Liver (tissue), 9 donors: ENCODE data around the gene ITGA11. TPM values are rescaled to one million over a fixed set of nuclear protein-coding genes. Genes with fewer than 3 reads are reported as not detected.

Experiments
- DNase-seq: peaks from one replicate; pipeline ENCODE4 v3.0.0-alpha.2; 2017; ENCODE audit warnings: low spot score
- H3K27ac ChIP-seq, 2 donors: one replicate each; pipeline ENCODE4 v1.7.0; 2013; ENCODE audit warnings: inconsistent platforms in 2 of 2, low read length in 2 of 2, control low read depth in 1 of 2, low read depth in 1 of 2, mild to moderate bottlenecking in 1 of 2
- H3K27me3 ChIP-seq, 4 donors: one replicate each; pipeline versions ENCODE4 v1.6.1 to v1.7.0; 2013; ENCODE audit warnings: low read length in 3 of 4, inconsistent platforms in 1 of 4, mild to moderate bottlenecking in 1 of 4, moderate library complexity in 1 of 4; ENCODE audit not compliant: control insufficient read depth in 4 of 4, insufficient read depth in 4 of 4
- H3K36me3 ChIP-seq, 4 donors: one replicate each; pipeline versions ENCODE4 v1.6.1 to v1.7.0; 2013; ENCODE audit warnings: low read length in 3 of 4, mild to moderate bottlenecking in 3 of 4, low read depth in 1 of 4, moderate library complexity in 1 of 4; ENCODE audit not compliant: control insufficient read depth in 4 of 4, insufficient read depth in 3 of 4
- H3K4me1 ChIP-seq, 4 donors: one replicate each; pipeline versions ENCODE4 v1.6.1 to v1.7.0; 2013; ENCODE audit warnings: low read length in 3 of 4, mild to moderate bottlenecking in 3 of 4, moderate library complexity in 1 of 4; ENCODE audit not compliant: control insufficient read depth in 4 of 4, insufficient read depth in 4 of 4
- H3K4me3 ChIP-seq, 3 donors: one replicate each; pipeline versions ENCODE4 v1.6.1 to v1.7.0; 2013; ENCODE audit warnings: low read length in 3 of 3, control low read depth in 1 of 3, low read depth in 1 of 3, mild to moderate bottlenecking in 1 of 3
- H3K9ac ChIP-seq, 2 donors: one replicate each; pipeline ENCODE4 v1.7.0; 2013; ENCODE audit warnings: low read length in 2 of 2, mild to moderate bottlenecking in 2 of 2, moderate library complexity in 2 of 2, control low read depth in 1 of 2, low read depth in 1 of 2
- H3K9me3 ChIP-seq, 4 donors: one replicate each; pipeline versions ENCODE4 v1.6.1 to v1.7.0; 2013; ENCODE audit warnings: low read length in 3 of 4; ENCODE audit not compliant: control insufficient read depth in 4 of 4
- ATF3 ChIP-seq: IDR thresholded peaks from 2 replicates; pipeline ENCODE4 v1.6.1; 2016; ENCODE audit warnings: antibody characterized with exemption
- EGR1 ChIP-seq, 2 donors: IDR thresholded peaks; 2 replicates each; pipeline ENCODE4 v1.6.1; 2016 to 2018; ENCODE audit warnings: antibody characterized with exemption in 2 of 2, low read depth in 2 of 2
- FOXA1 ChIP-seq: IDR thresholded peaks from 2 replicates; pipeline ENCODE4 v1.6.1; 2016; ENCODE audit warnings: antibody characterized with exemption
- FOXA2 ChIP-seq: IDR thresholded peaks from 2 replicates; pipeline ENCODE4 v1.6.1; 2016; ENCODE audit warnings: antibody characterized with exemption
- HNF4A ChIP-seq, 2 donors: conservative IDR thresholded peaks; 2 replicates each; pipeline ENCODE4 v1.6.1; 2016; ENCODE audit warnings: antibody characterized with exemption in 2 of 2, mild to moderate bottlenecking in 2 of 2
- HNF4G ChIP-seq: IDR thresholded peaks from 2 replicates; pipeline ENCODE4 v1.6.1; 2016; ENCODE audit warnings: antibody characterized with exemption
- JUND ChIP-seq, 2 donors: IDR thresholded peaks; 2 replicates each; pipeline ENCODE4 v1.6.1; 2016; ENCODE audit warnings: antibody characterized with exemption in 2 of 2
- NR2F2 ChIP-seq: IDR thresholded peaks from 2 replicates; pipeline ENCODE4 v1.6.1; 2016; ENCODE audit warnings: antibody characterized with exemption
- RAD21 ChIP-seq, 2 donors: IDR thresholded peaks; 2 replicates each; pipeline ENCODE4 v1.6.1; 2016; ENCODE audit warnings: antibody characterized with exemption in 2 of 2, mild to moderate bottlenecking in 2 of 2
- REST ChIP-seq: IDR thresholded peaks from 2 replicates; pipeline ENCODE4 v1.6.1; 2016; ENCODE audit warnings: antibody characterized with exemption, mild to moderate bottlenecking
- RXRA ChIP-seq, 2 donors: IDR thresholded peaks; 2 replicates each; pipeline ENCODE4 v1.6.1; 2017 to 2018; ENCODE audit warnings: antibody characterized with exemption in 2 of 2, mild to moderate bottlenecking in 1 of 2
- SP1 ChIP-seq: IDR thresholded peaks from 2 replicates; pipeline ENCODE4 v1.6.1; 2018; ENCODE audit warnings: antibody characterized with exemption, mild to moderate bottlenecking
- TAF1 ChIP-seq: conservative IDR thresholded peaks from 2 replicates; pipeline ENCODE4 v1.6.1; 2016; ENCODE audit warnings: antibody characterized with exemption, mild to moderate bottlenecking
- YY1 ChIP-seq: IDR thresholded peaks from 2 replicates; pipeline ENCODE4 v1.6.1; 2016; ENCODE audit warnings: antibody characterized with exemption, mild to moderate bottlenecking
- ZBTB33 ChIP-seq: IDR thresholded peaks from 2 replicates; pipeline ENCODE4 v1.6.1; 2016; ENCODE audit warnings: antibody characterized with exemption
- WGBS: extraction: QIAGEN DNeasy Blood & Tissue Kit; methylation state at CpG from one replicate; pipeline ENCODE4 v1.1.7; 2013; 5-methylcytosine and 5-hydroxymethylcytosine counted together
- polyA plus RNA-seq, 2 donors: library from polyadenylated mRNA; stranded (reverse) in 1 of 2; unstranded in 1 of 2; fragments of 200-250 nt in 1 of 2; fragments of >200 nt in 1 of 2; fragmentation: Nextera tagmentation in 1 of 2; extraction: Ambion mirVana in 1 of 2; gene quantifications; one replicate each; pipeline versions ENCODE4 v1.2.1 to v1.2.3, GENCODE V29; 2013 to 2015
- total RNA-seq, 2 donors: library from RNA; depleted of rRNA; stranded (reverse); fragments of >200 nt; gene quantifications; one replicate each; pipeline ENCODE4 v1.2.3, GENCODE V29; 2014
- TF ChIP-seq, protein P1 (sequence below): fragments of 150-350 bp; IDR thresholded peaks from 2 replicates; pipeline ENCODE4 v1.5.1; 2017; ENCODE audit warnings: improper control_type of control experiment, low read depth, low read length; ENCODE audit not compliant: missing input control
- TF ChIP-seq, protein P2 (sequence below): IDR thresholded peaks from 2 replicates; pipeline ENCODE4 v1.6.1; 2016; ENCODE audit warnings: antibody characterized with exemption
- donor health status: healthy.
- donor health status: healthy.
- donor health status: healthy.
- donor health status: healthy.
- donor health status: healthy.

ITGA11 gene
- total and polyA plus RNA-seq, 4 donors: 0.32 to 1.0 (median 0.67) TPM

DNA sequence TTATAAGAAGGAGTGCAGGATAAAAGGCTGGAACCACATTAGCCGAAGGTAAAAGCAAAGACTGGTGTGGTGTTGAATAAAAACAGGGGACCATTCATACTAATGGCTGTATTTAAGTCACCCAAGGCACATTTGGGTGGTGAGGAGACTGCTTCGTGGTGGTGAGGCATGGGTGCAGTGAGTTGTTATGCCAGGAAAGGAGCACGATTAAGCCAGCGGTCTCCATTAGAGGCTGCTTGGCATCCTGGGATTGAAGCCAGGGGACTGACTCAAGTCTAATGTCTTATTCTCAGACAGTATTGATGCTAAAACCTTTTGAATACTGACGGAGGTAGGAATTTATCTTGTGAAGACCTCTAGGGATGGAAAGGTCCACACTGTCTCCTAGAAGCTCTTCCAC is 132.5 kb downstream of the ITGA11 start:
- TF ChIP-seq TAF1 (no peak), REST (no peak), ZBTB33 (no peak), EGR1 (IDR thresholded peaks at IDR 0.05; ENCODE audit: low read depth in 2 of 2) (no peak), NR2F2 (no peak)
- TF ChIP-seq, protein P1, sequence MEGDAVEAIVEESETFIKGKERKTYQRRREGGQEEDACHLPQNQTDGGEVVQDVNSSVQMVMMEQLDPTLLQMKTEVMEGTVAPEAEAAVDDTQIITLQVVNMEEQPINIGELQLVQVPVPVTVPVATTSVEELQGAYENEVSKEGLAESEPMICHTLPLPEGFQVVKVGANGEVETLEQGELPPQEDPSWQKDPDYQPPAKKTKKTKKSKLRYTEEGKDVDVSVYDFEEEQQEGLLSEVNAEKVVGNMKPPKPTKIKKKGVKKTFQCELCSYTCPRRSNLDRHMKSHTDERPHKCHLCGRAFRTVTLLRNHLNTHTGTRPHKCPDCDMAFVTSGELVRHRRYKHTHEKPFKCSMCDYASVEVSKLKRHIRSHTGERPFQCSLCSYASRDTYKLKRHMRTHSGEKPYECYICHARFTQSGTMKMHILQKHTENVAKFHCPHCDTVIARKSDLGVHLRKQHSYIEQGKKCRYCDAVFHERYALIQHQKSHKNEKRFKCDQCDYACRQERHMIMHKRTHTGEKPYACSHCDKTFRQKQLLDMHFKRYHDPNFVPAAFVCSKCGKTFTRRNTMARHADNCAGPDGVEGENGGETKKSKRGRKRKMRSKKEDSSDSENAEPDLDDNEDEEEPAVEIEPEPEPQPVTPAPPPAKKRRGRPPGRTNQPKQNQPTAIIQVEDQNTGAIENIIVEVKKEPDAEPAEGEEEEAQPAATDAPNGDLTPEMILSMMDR: no peak
- TF ChIP-seq, protein P2, sequence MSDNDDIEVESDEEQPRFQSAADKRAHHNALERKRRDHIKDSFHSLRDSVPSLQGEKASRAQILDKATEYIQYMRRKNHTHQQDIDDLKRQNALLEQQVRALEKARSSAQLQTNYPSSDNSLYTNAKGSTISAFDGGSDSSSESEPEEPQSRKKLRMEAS: no peak
- Histone ChIP-seq H3K27ac (peak overlapping the region; percentile 62 to 81), H3K4me3 (peak overlapping the region in 1 of 3 donors; percentile 42), H3K27me3 (no peaks in the 10 kb centered on the region), H3K36me3 (no peaks in the 10 kb centered on the region), H3K9me3 (no peaks in the 10 kb centered on the region), H3K4me1 (peaks cover 5 to 33% (median 27%) of the 10 kb centered on the region in 4 donors), H3K9ac (peak overlapping the region; percentile 1 to 8)
- peak; percentile 27 for DNase-seq
- 52% methylated on average over 5 of the region's 5 CpGs for WGBS

DNA sequence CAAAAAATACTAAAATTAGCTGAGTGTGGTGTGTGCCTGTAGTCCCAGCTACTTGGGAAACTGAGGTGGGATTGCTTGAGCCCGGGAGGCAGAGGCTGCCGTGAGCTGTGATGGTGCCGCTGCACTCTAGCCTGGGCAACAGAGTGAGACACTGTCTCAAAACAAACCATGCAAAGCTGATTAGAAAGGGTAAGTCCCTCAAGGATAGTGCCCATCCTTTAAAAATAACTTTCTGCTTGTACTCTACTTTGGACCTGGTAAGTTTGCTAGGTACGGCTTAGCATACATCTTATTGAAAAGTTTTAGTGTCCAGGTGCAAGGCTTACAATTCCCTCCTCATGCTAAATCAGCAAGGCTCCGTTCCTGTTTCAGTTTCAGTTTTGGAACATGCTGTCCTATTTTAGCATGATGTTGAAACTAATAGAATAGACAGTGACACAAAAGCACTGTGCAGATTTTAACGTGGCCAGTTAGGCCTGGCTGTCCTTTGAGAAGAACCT is 133.0 kb downstream of the ITGA11 start:
- Histone ChIP-seq H3K4me1 (peaks cover 5 to 33% (median 27%) of the 10 kb centered on the region in 4 donors), H3K9ac (peak overlapping the region; percentile 8 to 45), H3K27ac (peak overlapping the region; percentile 62 to 81), H3K27me3 (no peaks in the 10 kb centered on the region), H3K4me3 (peak overlapping the region; percentile 27 to 66 (median 42)), H3K9me3 (no peaks in the 10 kb centered on the region), H3K36me3 (no peaks in the 10 kb centered on the region)
- WGBS: 5% methylated on average over 6 of the region's 6 CpGs
- peak; percentile 30 for DNase-seq
- TF ChIP-seq SP1 (peak; percentile 61), RAD21 (IDR thresholded peaks at IDR 0.05) (peak in 1 of 2 donors; percentile 41), RXRA (IDR thresholded peaks at IDR 0.05) (peak; percentile 19 to 25), HNF4G (no peak), JUND (IDR thresholded peaks at IDR 0.05) (no peak), EGR1 (IDR thresholded peaks at IDR 0.05; ENCODE audit: low read depth in 2 of 2) (no peak), FOXA2 (no peak), TAF1 (no peak), HNF4A (conservative IDR thresholded peaks at IDR 0.05) (peak; percentile 45 to 47), ATF3 (no peak), YY1 (peak; percentile 30), NR2F2 (no peak), REST (peak; percentile 32), FOXA1 (no peak)
- TF ChIP-seq, protein P1: no peak
- TF ChIP-seq, protein P2: peak; percentile 84
